ENCODE data around the gene TRAK1.
"Not testable (repeated sequence)": the region's sequence is repeated elsewhere in the genome, so short reads cannot be mapped to it uniquely, and the experiment has no call there.

Gene TRAK1

DNA sequence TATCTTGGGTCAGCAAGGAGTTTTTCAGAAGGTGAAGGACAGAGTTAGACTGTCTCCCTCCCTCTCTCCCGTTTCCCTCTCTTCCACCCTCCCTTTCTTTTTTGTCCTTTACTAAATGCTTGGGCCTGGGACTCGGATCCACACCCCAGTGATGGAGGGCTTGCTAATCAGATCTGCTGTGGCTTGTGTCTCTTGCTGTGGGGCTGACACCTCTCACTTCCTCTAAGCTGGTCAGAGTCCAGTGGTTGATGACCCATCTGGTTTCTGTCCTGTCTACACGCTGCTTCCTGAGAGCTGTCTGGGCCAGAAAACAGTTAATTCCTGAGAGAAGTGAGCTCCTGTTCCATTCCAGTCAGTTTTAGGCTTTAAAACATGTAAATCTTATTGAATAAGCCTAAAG, 849 bp downstream of the TRAK1 start:
- Histone ChIP-seq H3K27me3 (ENCODE audit: control insufficient read depth, insufficient read depth, low read length) (no peaks in the 10 kb centered on the region), H3K27ac (ENCODE audit: low read depth, low read length) (peak overlapping the region; percentile 78), H3K4me1 (ENCODE audit: control insufficient read depth, insufficient read depth, low read length) (peaks cover 10% of the 10 kb centered on the region), H3K4me3 (ENCODE audit: low read length) (peak overlapping the region; percentile 23), H3K9ac (ENCODE audit: low read length) (no peak overlapping the region), H3K36me3 (ENCODE audit: control insufficient read depth, insufficient read depth, low read length) (peaks cover 22% of the 10 kb centered on the region)

- Histone ChIP-seq H3K27ac (ENCODE audit: low read depth, low read length) (no peak overlapping the region), H3K4me1 (ENCODE audit: control insufficient read depth, insufficient read depth, low read length) (peaks cover 22% of the 10 kb centered on the region)
Measured at GRCh38 chr3:42094128-42094527, 3.0 kb downstream of the TRAK1 start.

GRCh38 chr3:42094691-42095391, 3.7 kb downstream of the TRAK1 start:
- Histone ChIP-seq H3K36me3 (ENCODE audit: control insufficient read depth, insufficient read depth, low read length) (no peaks in the 10 kb centered on the region), H3K4me1 (ENCODE audit: control insufficient read depth, insufficient read depth, low read length) (peaks cover 26% of the 10 kb centered on the region), H3K27ac (ENCODE audit: low read depth, low read length) (no peak overlapping the region), H3K9ac (ENCODE audit: low read length) (no peak overlapping the region), H3K4me3 (ENCODE audit: low read length) (no peak overlapping the region), H3K27me3 (ENCODE audit: control insufficient read depth, insufficient read depth, low read length) (no peaks in the 10 kb centered on the region)

More at GRCh38 chr3:42094128-42094527, 3.0 kb downstream of the TRAK1 start:
- peaks cover 5% of the 10 kb centered on the region for H3K36me3 ChIP-seq (ENCODE audit: control insufficient read depth, insufficient read depth, low read length)
- H3K9ac ChIP-seq (ENCODE audit: low read length): no peak overlapping the region
- H3K27me3 ChIP-seq (ENCODE audit: control insufficient read depth, insufficient read depth, low read length): no peaks in the 10 kb centered on the region
- no peak overlapping the region for H3K4me3 ChIP-seq (ENCODE audit: low read length)

DNA sequence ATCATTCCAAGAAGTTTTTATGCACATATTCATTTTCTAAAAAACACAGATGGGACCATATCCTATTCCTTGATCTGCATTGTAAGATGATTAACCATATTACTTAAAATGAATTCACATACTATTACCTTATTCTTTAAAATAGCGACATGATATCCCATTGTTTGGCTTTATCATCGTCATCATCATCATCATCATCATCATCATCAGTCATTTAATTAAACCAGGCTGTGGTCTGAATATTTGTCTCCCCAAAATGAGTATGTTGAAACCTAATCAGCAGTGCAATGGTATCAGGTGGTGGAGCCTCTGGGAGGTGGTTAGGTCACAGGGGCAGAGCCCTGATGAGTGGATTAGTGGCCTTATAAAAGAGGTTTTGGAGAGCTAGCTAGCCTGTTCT, 4.4 kb downstream of the TRAK1 start:
- no peaks in the 10 kb centered on the region for H3K36me3 ChIP-seq (ENCODE audit: control insufficient read depth, insufficient read depth, low read length)
- no peak overlapping the region for H3K4me3 ChIP-seq (ENCODE audit: low read length)
- no peak overlapping the region for H3K27ac ChIP-seq (ENCODE audit: low read depth, low read length)
- H3K9ac ChIP-seq (ENCODE audit: low read length): no peak overlapping the region
- peaks cover 26% of the 10 kb centered on the region for H3K4me1 ChIP-seq (ENCODE audit: control insufficient read depth, insufficient read depth, low read length)
- no peaks in the 10 kb centered on the region for H3K27me3 ChIP-seq (ENCODE audit: control insufficient read depth, insufficient read depth, low read length)

DNA sequence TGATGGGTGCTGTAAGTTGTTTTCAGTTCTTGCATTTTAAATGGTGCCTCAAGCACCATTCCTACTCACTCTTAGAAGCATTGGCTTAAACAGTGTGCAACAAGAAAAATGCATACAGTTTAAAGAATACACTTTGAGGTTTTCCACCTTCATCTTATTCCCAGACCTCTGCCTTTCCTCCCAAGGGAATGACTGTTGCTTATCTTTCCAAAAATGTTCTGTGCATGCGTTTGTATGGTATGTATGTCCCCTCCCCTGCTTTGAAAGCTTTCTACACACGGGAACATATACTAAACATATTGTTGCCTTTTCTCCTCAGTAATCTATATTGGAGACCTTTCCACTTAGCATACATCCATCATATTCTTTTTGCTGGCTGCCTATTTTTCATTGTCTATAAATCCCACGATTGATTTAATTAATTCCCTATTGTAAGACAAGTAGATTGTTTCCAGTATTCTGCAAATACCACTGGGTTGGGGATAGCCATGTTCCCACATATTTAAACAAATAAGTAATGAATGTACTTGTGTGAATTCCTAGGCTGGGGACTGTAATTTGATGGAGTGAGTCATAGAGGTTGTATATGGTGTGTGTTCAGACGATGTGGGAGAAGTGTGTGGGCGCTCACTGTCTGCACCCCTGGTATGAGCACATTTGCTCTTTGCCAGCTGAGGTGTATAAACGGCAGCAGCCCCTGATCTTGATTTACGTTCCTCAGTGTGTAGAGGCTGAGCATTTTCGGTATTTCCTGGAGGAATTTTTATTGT, 5.8 kb downstream of the TRAK1 start:
- H3K27me3 ChIP-seq (ENCODE audit: control insufficient read depth, insufficient read depth, low read length): no peaks in the 10 kb centered on the region
- H3K4me3 ChIP-seq (ENCODE audit: low read length): no peak overlapping the region
- H3K4me1 ChIP-seq (ENCODE audit: control insufficient read depth, insufficient read depth, low read length): peaks cover 17% of the 10 kb centered on the region
- H3K27ac ChIP-seq (ENCODE audit: low read depth, low read length): no peak overlapping the region
- no peak overlapping the region for H3K9ac ChIP-seq (ENCODE audit: low read length)
- no peaks in the 10 kb centered on the region for H3K36me3 ChIP-seq (ENCODE audit: control insufficient read depth, insufficient read depth, low read length)

DNA sequence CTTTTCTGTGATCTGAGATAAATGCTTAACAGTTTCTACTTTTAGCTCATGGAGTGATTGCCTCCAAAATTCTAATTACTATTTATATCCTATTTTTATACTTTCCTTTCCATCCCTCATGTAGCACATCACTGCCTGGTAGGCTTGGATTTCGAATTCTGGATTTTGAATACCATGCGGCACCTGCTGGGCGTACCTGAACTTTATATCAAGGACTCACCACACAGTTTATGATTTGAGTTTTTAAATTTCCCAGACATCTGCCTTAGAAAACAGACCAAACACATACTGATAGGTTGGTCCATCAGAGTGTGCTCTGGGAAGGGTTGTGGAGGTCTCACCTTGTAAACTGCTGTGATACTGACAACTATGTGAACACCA, 6.4 kb downstream of the TRAK1 start:
- H3K4me1 ChIP-seq (ENCODE audit: control insufficient read depth, insufficient read depth, low read length): peaks cover 17% of the 10 kb centered on the region
- no peak overlapping the region for H3K9ac ChIP-seq (ENCODE audit: low read length)
- no peak overlapping the region for H3K4me3 ChIP-seq (ENCODE audit: low read length)
- no peak overlapping the region for H3K27ac ChIP-seq (ENCODE audit: low read depth, low read length)
- no peaks in the 10 kb centered on the region for H3K36me3 ChIP-seq (ENCODE audit: control insufficient read depth, insufficient read depth, low read length)
- H3K27me3 ChIP-seq (ENCODE audit: control insufficient read depth, insufficient read depth, low read length): no peaks in the 10 kb centered on the region

GRCh38 chr3:42098171-42098570, 7.0 kb downstream of the TRAK1 start:
- H3K4me1 ChIP-seq (ENCODE audit: control insufficient read depth, insufficient read depth, low read length): peaks cover 17% of the 10 kb centered on the region
- H3K27ac ChIP-seq (ENCODE audit: low read depth, low read length): no peak overlapping the region
- H3K27me3 ChIP-seq (ENCODE audit: control insufficient read depth, insufficient read depth, low read length): no peaks in the 10 kb centered on the region
- H3K4me3 ChIP-seq (ENCODE audit: low read length): no peak overlapping the region
- no peak overlapping the region for H3K9ac ChIP-seq (ENCODE audit: low read length)
- H3K36me3 ChIP-seq (ENCODE audit: control insufficient read depth, insufficient read depth, low read length): no peaks in the 10 kb centered on the region

GRCh38 chr3:42099020-42099765, 8.0 kb downstream of the TRAK1 start:
- Histone ChIP-seq H3K27ac (ENCODE audit: low read depth, low read length) (no peak overlapping the region), H3K9ac (ENCODE audit: low read length) (no peak overlapping the region), H3K4me1 (ENCODE audit: control insufficient read depth, insufficient read depth, low read length) (peaks cover 17% of the 10 kb centered on the region), H3K4me3 (ENCODE audit: low read length) (no peak overlapping the region), H3K27me3 (ENCODE audit: control insufficient read depth, insufficient read depth, low read length) (no peaks in the 10 kb centered on the region), H3K36me3 (ENCODE audit: control insufficient read depth, insufficient read depth, low read length) (no peaks in the 10 kb centered on the region)

DNA sequence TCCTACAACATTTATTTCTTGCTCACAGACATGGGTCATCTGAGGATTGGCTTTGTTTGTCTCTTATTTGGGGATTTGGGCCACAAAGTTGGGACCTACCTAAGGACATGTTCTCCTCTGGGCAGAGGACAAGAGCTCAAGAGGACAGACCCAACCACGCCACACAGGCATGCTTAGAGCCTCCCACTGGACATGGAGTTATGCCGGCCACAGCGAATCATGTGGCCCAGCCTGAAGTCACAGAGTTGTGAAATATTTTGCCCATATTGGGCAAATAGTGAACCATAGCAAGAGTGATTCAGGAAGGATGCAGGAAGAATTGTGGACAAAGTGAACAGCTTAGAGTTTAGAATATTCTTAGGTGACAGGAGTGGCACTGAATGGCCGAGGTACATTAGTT, 9.9 kb downstream of the TRAK1 start:
- H3K4me1 ChIP-seq (ENCODE audit: control insufficient read depth, insufficient read depth, low read length): peaks cover 17% of the 10 kb centered on the region
- no peaks in the 10 kb centered on the region for H3K36me3 ChIP-seq (ENCODE audit: control insufficient read depth, insufficient read depth, low read length)
- H3K9ac ChIP-seq (ENCODE audit: low read length): no peak overlapping the region
- H3K27me3 ChIP-seq (ENCODE audit: control insufficient read depth, insufficient read depth, low read length): no peaks in the 10 kb centered on the region
- no peak overlapping the region for H3K4me3 ChIP-seq (ENCODE audit: low read length)
- H3K27ac ChIP-seq (ENCODE audit: low read depth, low read length): no peak overlapping the region

GRCh38 chr3:42101481-42101880, 10.3 kb downstream of the TRAK1 start:
- no peaks in the 10 kb centered on the region for H3K27me3 ChIP-seq (ENCODE audit: control insufficient read depth, insufficient read depth, low read length)
- H3K27ac ChIP-seq (ENCODE audit: low read depth, low read length): no peak overlapping the region
- H3K4me1 ChIP-seq (ENCODE audit: control insufficient read depth, insufficient read depth, low read length): peaks cover 17% of the 10 kb centered on the region
- no peak overlapping the region for H3K9ac ChIP-seq (ENCODE audit: low read length)
- no peak overlapping the region for H3K4me3 ChIP-seq (ENCODE audit: low read length)
- H3K36me3 ChIP-seq (ENCODE audit: control insufficient read depth, insufficient read depth, low read length): no peaks in the 10 kb centered on the region

DNA sequence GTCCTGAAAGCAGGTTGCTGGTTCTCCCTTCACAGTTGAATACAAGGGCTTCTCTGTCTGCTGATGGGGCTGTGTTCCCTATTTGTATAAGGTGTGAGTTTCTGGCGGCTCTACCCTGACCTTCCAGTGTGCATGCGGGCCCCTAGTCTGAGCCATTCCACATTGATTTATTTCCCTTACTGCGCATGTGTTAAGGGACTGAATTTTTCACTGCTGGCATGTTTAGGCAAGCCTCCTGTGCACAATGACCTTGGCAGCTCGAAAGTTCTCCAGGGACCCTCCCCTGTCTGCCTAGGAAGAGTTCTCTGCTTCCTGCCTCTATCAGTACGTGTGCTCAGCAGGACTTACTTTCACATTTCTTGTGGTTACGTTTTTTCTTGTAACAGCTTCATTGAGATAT, 11.4 kb downstream of the TRAK1 start:
- H3K9ac ChIP-seq (ENCODE audit: low read length): no peak overlapping the region
- no peaks in the 10 kb centered on the region for H3K27me3 ChIP-seq (ENCODE audit: control insufficient read depth, insufficient read depth, low read length)
- H3K4me3 ChIP-seq (ENCODE audit: low read length): no peak overlapping the region
- no peak overlapping the region for H3K27ac ChIP-seq (ENCODE audit: low read depth, low read length)
- peaks cover 12% of the 10 kb centered on the region for H3K4me1 ChIP-seq (ENCODE audit: control insufficient read depth, insufficient read depth, low read length)
- no peaks in the 10 kb centered on the region for H3K36me3 ChIP-seq (ENCODE audit: control insufficient read depth, insufficient read depth, low read length)

- not testable (repeated sequence) for H3K9ac ChIP-seq (ENCODE audit: low read length); H3K27ac ChIP-seq (ENCODE audit: low read depth, low read length); H3K27me3 ChIP-seq (ENCODE audit: control insufficient read depth, insufficient read depth, low read length); H3K36me3 ChIP-seq (ENCODE audit: control insufficient read depth, insufficient read depth, low read length); H3K4me1 ChIP-seq (ENCODE audit: control insufficient read depth, insufficient read depth, low read length); H3K4me3 ChIP-seq (ENCODE audit: low read length)
Measured at GRCh38 chr3:42103921-42104665, 12.9 kb downstream of the TRAK1 start.

Data from rectal smooth muscle tissue (tissue), 1 donor.